GM18520 (cell line): ENCODE data around the gene CALML5.

Experiments used
- ATAC-seq: cut with Tn5 transposase; IDR thresholded peaks from one replicate; pipeline ENCODE4 v1.9.1; 2021; ENCODE audit not compliant: unreplicated experiment

CALML5 gene

GRCh38 chr10:5465976-5466450, 33.4 kb downstream of the CALML5 start:
- no peak for ATAC-seq

- no peak for ATAC-seq
These were observed 34.8 kb downstream of the CALML5 start for GRCh38 chr10:5464546-5464945.

- ATAC-seq = no peak
These were observed 36.5 kb downstream of the CALML5 start for GRCh38 chr10:5462841-5463293.

- ATAC-seq = no peak
These were observed 37.2 kb downstream of the CALML5 start for GRCh38 chr10:5461914-5462840.

GRCh38 chr10:5461203-5461588, 38.2 kb downstream of the CALML5 start:
- no peak for ATAC-seq

GRCh38 chr10:5460468-5461202, 38.7 kb downstream of the CALML5 start:
- no peak for ATAC-seq

GRCh38 chr10:5458949-5459747, 40.2 kb downstream of the CALML5 start:
- ATAC-seq = no peak

- no peak for ATAC-seq
These were observed 40.9 kb downstream of the CALML5 start for GRCh38 chr10:5458425-5458824.

- ATAC-seq = no peak
These were observed 41.6 kb downstream of the CALML5 start for GRCh38 chr10:5457741-5458140.

GRCh38 chr10:5456563-5456962, 42.8 kb downstream of the CALML5 start:
- no peak for ATAC-seq

- no peak for ATAC-seq
These were observed 45.5 kb downstream of the CALML5 start for GRCh38 chr10:5453749-5454489.

GRCh38 chr10:5450605-5451384, 48.6 kb downstream of the CALML5 start:
- no peak for ATAC-seq

GRCh38 chr10:5449823-5450222, 49.5 kb downstream of the CALML5 start:
- ATAC-seq = no peak

- no peak for ATAC-seq
These were observed 50.1 kb downstream of the CALML5 start for GRCh38 chr10:5449227-5449626.
